GM23248 (cell line): ENCODE results near the gene GPATCH11. TPM values are rescaled to one million over a fixed set of nuclear protein-coding genes. Genes with fewer than 3 reads are reported as not detected.

Source experiments
- DNase-seq: peaks from one replicate; pipeline ENCODE4 v3.0.0-alpha.2; 2015
- H2AFZ ChIP-seq: fragments of 200-600 bp; sonication (generic); 2 replicates; pipeline ENCODE4 v1.6.1; 2016; ENCODE audit warnings: antibody characterized with exemption
- H3F3A ChIP-seq: fragments of 200-600 bp; sonication (generic); 2 replicates; pipeline ENCODE4 v1.6.1; 2016; ENCODE audit warnings: mild to moderate bottlenecking, antibody characterized with exemption, mixed run types; ENCODE audit not compliant: insufficient read depth
- H3K27ac ChIP-seq: fragments of 200-600 bp; sonication (generic); 2 replicates; pipeline ENCODE4 v1.5.1; 2016; ENCODE audit warnings: mild to moderate bottlenecking
- H3K27me3 ChIP-seq: fragments of 200-600 bp; sonication (generic); replicated peaks from 2 replicates; pipeline ENCODE4 v1.6.1; 2016; ENCODE audit warnings: mild to moderate bottlenecking; ENCODE audit not compliant: insufficient read depth
- H3K36me3 ChIP-seq: fragments of 200-600 bp; sonication (generic); 2 replicates; pipeline ENCODE4 v1.6.1; 2016; ENCODE audit warnings: low read depth, mild to moderate bottlenecking
- H3K4me1 ChIP-seq: fragments of 200-600 bp; sonication (generic); 2 replicates; pipeline ENCODE4 v1.6.1; 2016; ENCODE audit warnings: mild to moderate bottlenecking; ENCODE audit not compliant: insufficient read depth
- H3K4me2 ChIP-seq: fragments of 200-600 bp; sonication (generic); one replicate; pipeline ENCODE4 v1.6.1; 2016; ENCODE audit warnings: mild to moderate bottlenecking; ENCODE audit not compliant: unreplicated experiment
- H3K4me3 ChIP-seq: fragments of 200-600 bp; sonication (generic); 2 replicates; pipeline ENCODE4 v1.5.1; 2016; ENCODE audit warnings: mild to moderate bottlenecking
- H3K79me2 ChIP-seq: fragments of 200-600 bp; sonication (generic); 2 replicates; pipeline ENCODE4 v1.6.1; 2016; ENCODE audit warnings: mild to moderate bottlenecking; ENCODE audit not compliant: insufficient read depth
- H3K9ac ChIP-seq: fragments of 200-600 bp; sonication (generic); 2 replicates; pipeline ENCODE4 v1.6.1; 2016; ENCODE audit warnings: mild to moderate bottlenecking
- H3K9me2 ChIP-seq: fragments of 200-600 bp; sonication (generic); 2 replicates; pipeline ENCODE4 v1.6.1; 2016; ENCODE audit warnings: mixed run types, mild to moderate bottlenecking, moderate library complexity; ENCODE audit not compliant: insufficient read depth
- H3K9me3 ChIP-seq: fragments of 200-600 bp; sonication (generic); one replicate; pipeline ENCODE4 v1.6.1; 2017; ENCODE audit warnings: low read depth
- H4K20me1 ChIP-seq: fragments of 200-600 bp; sonication (generic); 2 replicates; pipeline ENCODE4 v1.6.0; 2016; ENCODE audit not compliant: insufficient read depth
- EZH2 ChIP-seq: fragments of 200-600 bp; sonication (generic); IDR thresholded peaks from 2 replicates; pipeline ENCODE4 v1.6.1; 2018; ENCODE audit warnings: antibody characterized with exemption, mild to moderate bottlenecking; ENCODE audit not compliant: insufficient read depth, poor library complexity, severe bottlenecking
- EZH2phosphoT487 ChIP-seq: fragments of 200-600 bp; sonication (generic); IDR thresholded peaks from 2 replicates; pipeline ENCODE4 v1.6.1; 2018; ENCODE audit warnings: antibody characterized with exemption, moderate library complexity, mild to moderate bottlenecking, low read depth; ENCODE audit not compliant: insufficient read depth
- WGBS, 2 experiments: methylation state at CpG; one replicate each; pipeline ENCODE4 v1.1.6; 2015 to 2017; ENCODE audit warnings: low lambda C conversion rate in 2 of 2, low coverage in 1 of 2; ENCODE audit errors: missing lambda C conversion rate in 2 of 2; 5-methylcytosine and 5-hydroxymethylcytosine counted together
- in situ Hi-C: fragments of 300-500 bp; cut with MboI; formaldehyde crosslinking; loops from 2 replicates; pipeline ENCODE4 v1.15.0; 2020
- polyA plus RNA-seq: library from polyadenylated mRNA; unstranded; fragments of >200 nt; fragmentation: Nextera tagmentation; extraction: Ambion mirVana; gene quantifications from 2 replicates; pipeline ENCODE4 v1.2.1, GENCODE V29; 2016
- total RNA-seq: library from RNA; depleted of rRNA; stranded (reverse); fragments of >200 nt; shearing (Covaris generic); gene quantifications from 2 replicates; pipeline ENCODE4 v1.2.3, GENCODE V29; 2014

Gene GPATCH11
- total and polyA plus RNA-seq, 2 experiments from 2014 or later: 4.9 to 7.2 TPM

- no peaks in the 10 kb centered on the region for H4K20me1 ChIP-seq
- in situ Hi-C loops: no loop called here
- no peak for TF ChIP-seq EZH2phosphoT487
- no peak for TF ChIP-seq EZH2
- peaks cover 6% of the 10 kb centered on the region; the same call in 1 of the 2 replicates for H3K79me2 ChIP-seq
- no peak overlapping the region for H2AFZ ChIP-seq
- H3K4me1 ChIP-seq: peaks cover 11% of the 10 kb centered on the region
- no peak overlapping the region for H3K9ac ChIP-seq
- peaks cover 10% of the 10 kb centered on the region for H3F3A ChIP-seq
- peaks cover 16% of the 10 kb centered on the region for H3K36me3 ChIP-seq
- WGBS, 2 experiments: 85 to 93% methylated on average over 4 of the region's 4 CpGs
- H3K9me3 ChIP-seq: no peaks in the 10 kb centered on the region
- no peak overlapping the region for H3K27ac ChIP-seq
- DNase-seq: no peak
- no peak overlapping the region for H3K4me2 ChIP-seq
- H3K4me3 ChIP-seq: no peak overlapping the region
- H3K27me3 ChIP-seq: no peaks in the 10 kb centered on the region
- H3K9me2 ChIP-seq: no peaks in the 10 kb centered on the region
Measured at GRCh38 chr2:37090019-37090477, 5.7 kb downstream of the GPATCH11 start.

- DNase-seq: no peak
- no peaks in the 10 kb centered on the region for H3K4me1 ChIP-seq
- no peaks in the 10 kb centered on the region for H3K9me3 ChIP-seq
- no peaks in the 10 kb centered on the region for H3K9me2 ChIP-seq
- H3K4me3 ChIP-seq: no peak overlapping the region
- no peaks in the 10 kb centered on the region for H3F3A ChIP-seq
- 73 to 78% methylated on average over 5 of the region's 5 CpGs for whole genome bisulfite sequencing, 2 experiments
- H3K79me2 ChIP-seq: no peaks in the 10 kb centered on the region
- H3K36me3 ChIP-seq: peaks cover 23% of the 10 kb centered on the region
- H2AFZ ChIP-seq: no peak overlapping the region
- no peaks in the 10 kb centered on the region for H3K27me3 ChIP-seq
- H4K20me1 ChIP-seq: no peaks in the 10 kb centered on the region
- H3K4me2 ChIP-seq: no peak overlapping the region
- TF ChIP-seq EZH2phosphoT487 (no peak), EZH2 (no peak)
- in situ Hi-C loops: no loop called here
- H3K9ac ChIP-seq: no peak overlapping the region
- H3K27ac ChIP-seq: no peak overlapping the region
Measured at GRCh38 chr2:37091873-37092272, 7.6 kb downstream of the GPATCH11 start.

GRCh38 chr2:37096568-37096967, 12.2 kb downstream of the GPATCH11 start:
- no peak overlapping the region for H3K9ac ChIP-seq
- no peak overlapping the region for H3K4me2 ChIP-seq
- H3K27me3 ChIP-seq: no peaks in the 10 kb centered on the region
- no peaks in the 10 kb centered on the region for H3K4me1 ChIP-seq
- H3K9me2 ChIP-seq: no peaks in the 10 kb centered on the region
- no peaks in the 10 kb centered on the region for H4K20me1 ChIP-seq
- WGBS, 2 experiments: 95 to 100% methylated on average over 1 of the region's 1 CpG
- no peak for DNase-seq
- no peaks in the 10 kb centered on the region for H3F3A ChIP-seq
- in situ Hi-C loops: no loop called here
- no peak overlapping the region for H3K27ac ChIP-seq
- H3K9me3 ChIP-seq: no peaks in the 10 kb centered on the region
- peaks cover 38% of the 10 kb centered on the region for H3K36me3 ChIP-seq
- no peaks in the 10 kb centered on the region for H3K79me2 ChIP-seq
- TF ChIP-seq EZH2: no peak
- no peak for TF ChIP-seq EZH2phosphoT487
- no peak overlapping the region for H3K4me3 ChIP-seq
- no peak overlapping the region for H2AFZ ChIP-seq

GRCh38 chr2:37098416-37099118, 14.2 kb downstream of the GPATCH11 start:
- 83 to 87% methylated on average over 4 of the region's 4 CpGs for WGBS, 2 experiments
- H3K4me2 ChIP-seq: no peak overlapping the region
- H3K9me2 ChIP-seq: no peaks in the 10 kb centered on the region
- no peaks in the 10 kb centered on the region for H3K9me3 ChIP-seq
- no peaks in the 10 kb centered on the region for H4K20me1 ChIP-seq
- TF ChIP-seq EZH2 (no peak), EZH2phosphoT487 (no peak)
- H3K27ac ChIP-seq: no peak overlapping the region
- no peaks in the 10 kb centered on the region for H3K79me2 ChIP-seq
- no peak for DNase-seq
- H3K4me3 ChIP-seq: no peak overlapping the region
- no peaks in the 10 kb centered on the region for H3K27me3 ChIP-seq
- H3K4me1 ChIP-seq: peaks cover 5% of the 10 kb centered on the region
- in situ Hi-C loops: no loop called here
- H3K36me3 ChIP-seq: peaks cover 35% of the 10 kb centered on the region
- no peak overlapping the region for H2AFZ ChIP-seq
- no peak overlapping the region for H3K9ac ChIP-seq
- H3F3A ChIP-seq: peaks cover 2% of the 10 kb centered on the region; the same call in 1 of the 2 replicates
